GM21576 (cell line): Measurements from ENCODE around the gene GAB4.

Experiments
- ATAC-seq: cut with Tn5 transposase; IDR thresholded peaks from one replicate; pipeline ENCODE4 v1.9.1; 2021; ENCODE audit warnings: mild to moderate bottlenecking, moderate library complexity; ENCODE audit not compliant: unreplicated experiment

Gene GAB4

DNA sequence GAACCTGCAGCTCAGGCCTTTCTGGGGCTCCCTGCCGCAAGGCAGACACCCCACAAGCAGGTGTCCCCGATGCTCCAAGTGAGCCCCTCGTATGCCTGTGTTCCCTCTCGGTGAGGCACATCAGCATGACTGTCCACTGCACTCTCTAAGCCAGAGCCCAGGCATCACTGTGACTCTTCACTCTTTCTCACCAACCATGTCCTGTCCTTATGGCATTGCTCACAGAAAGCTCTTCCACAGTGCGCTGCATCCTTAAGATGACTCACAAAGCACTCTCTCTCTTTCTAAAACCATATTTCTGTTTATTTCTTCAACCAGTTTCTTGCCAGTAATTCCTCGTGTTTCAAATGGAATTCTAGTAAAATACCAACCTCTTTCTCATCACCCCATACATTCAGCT is 18.1 kb downstream of the GAB4 start:
- no peak for ATAC-seq

DNA sequence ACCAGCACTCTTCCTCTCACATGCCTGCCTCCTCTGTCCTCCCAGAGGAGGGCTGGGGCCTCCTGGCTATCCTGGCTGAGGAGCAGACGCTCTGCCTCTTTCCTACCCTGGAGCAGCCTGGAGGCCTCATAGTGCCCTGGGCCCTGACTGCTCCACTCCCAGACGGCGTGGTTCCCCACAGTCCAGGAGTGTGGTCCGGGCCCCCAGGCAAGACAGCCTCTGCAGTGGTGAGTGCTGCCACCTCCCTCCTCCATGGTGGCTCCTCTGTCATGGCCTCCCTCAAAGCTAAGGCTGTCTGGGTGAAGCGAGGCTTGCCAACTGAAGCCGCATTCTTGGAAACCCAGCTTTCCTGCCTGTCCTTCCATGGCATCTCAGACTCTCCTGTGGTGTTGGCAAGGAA is 19.8 kb downstream of the GAB4 start:
- ATAC-seq = no peak

DNA sequence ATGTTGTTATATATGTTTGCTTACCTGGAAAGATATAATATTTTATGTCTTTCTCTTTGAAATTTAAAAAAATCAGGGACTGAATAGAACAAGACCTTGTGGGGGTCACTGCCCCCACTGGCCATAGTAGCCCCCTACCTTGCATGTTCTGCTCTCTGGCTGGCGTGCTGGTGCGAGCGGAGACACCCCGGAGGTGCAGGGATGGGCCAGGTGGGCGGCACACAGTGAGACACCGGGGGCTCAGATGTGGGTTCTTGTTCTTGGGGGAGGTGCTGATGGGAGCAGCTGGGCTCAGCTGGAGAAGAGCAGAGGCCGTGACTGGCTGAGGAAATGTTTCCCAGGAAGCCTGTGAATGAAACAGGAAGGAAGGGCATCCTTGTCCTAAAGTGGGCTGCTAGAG is 20.2 kb downstream of the GAB4 start:
- ATAC-seq = no peak

DNA sequence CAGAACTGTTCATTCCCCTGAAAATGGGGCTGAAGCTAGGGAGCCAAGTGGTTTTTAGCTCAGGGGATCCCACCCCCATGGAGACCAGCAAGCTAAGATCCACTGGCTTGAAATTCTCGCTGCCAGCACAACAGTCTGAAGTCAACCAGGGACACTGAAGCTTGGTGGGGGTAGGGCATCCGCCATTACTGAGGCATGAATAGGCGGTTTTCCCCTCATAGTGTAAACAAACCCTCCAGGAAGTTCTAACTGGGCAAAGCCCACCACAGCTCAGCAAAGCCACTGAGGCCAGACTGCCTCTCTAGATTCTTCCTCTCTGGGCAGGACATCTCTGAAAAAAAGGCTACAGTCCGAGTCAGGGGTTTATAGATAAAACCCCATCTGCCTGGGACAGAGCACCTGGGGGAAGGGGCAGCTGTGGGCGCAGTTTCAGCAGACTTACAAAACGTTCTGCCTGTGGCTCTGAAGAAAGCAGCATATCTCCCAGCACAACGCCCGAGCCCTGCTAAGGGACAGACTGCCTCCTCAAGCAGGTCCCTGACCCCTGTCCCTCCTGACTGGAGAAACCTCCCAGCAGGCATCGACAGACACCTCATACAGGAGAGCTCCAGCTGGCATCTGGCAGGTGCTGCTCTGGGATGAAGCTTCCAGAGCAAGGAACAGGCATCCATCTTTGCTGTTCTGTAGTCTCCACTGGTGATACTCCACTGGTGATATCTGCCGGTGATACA is 32.7 kb downstream of the GAB4 start:
- ATAC-seq = no peak

DNA sequence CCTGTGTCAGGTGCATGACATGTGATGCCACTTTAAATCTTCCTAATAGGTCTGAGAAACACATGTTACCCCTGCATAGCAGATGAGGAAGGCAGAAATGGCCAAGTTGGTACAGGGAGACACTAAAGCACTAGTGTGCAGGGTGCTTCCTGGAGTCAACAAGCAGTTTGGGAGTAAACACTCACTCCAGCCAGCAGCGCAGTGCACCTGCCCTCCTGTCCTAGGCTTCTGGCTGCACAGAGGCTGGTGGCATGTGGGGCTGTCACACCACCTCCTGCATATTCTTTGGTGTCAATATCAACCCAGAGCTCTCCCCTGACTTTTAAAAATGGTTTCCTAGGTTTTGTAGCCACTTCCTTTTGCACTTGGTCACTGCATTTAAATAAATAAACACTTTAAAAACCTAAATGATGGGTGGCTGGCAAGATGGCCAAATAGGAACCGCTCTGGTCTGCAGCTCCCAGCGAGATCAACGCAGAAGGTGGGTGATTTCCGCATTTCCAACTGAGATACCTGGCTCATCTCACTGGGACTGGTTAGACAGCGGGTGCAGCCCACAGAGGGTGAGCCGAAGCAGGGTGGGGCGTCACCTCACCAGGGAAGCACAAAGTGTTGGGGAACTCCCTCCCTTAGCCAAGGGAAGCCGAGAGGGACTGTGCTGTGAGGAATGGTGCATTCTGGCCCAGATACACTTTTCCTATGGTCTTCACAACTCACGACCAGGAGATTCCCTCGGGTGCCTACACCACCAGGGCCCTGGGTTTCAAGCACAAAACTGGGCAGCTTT is 33.5 kb downstream of the GAB4 start:
- no peak for ATAC-seq

DNA sequence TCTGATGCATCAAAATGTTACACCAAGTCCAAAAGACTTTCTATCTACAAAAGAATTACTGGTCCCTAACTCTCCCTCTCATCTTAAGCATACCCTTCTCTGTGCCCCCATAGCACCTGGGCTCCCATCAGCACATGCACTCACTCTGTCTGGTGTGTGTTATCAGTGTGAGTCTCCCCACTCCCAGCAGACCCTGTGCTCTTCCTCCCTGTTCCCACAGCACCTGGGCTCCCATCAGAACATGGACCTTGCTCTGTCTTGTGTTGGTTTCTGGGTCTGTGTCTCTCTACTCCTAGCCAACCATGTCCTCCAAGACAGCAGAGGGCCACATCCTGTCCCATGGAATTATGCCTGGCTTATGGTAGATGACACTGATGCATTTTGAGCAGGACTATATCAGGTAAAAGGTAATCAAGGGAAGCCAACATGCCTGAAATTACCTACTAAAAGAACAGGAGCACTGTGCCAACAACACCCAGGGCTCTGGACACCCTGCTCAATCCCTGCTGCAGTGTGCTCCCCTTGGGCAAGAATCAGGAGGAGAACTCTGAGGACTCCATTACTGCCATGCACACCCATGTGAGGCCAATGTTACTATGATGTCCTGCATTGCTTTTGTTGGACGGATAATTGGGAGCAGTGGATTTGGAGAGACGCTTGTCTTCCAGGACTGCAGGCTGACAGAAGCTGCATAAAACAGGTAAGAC is 34.3 kb downstream of the GAB4 start:
- no peak for ATAC-seq

DNA sequence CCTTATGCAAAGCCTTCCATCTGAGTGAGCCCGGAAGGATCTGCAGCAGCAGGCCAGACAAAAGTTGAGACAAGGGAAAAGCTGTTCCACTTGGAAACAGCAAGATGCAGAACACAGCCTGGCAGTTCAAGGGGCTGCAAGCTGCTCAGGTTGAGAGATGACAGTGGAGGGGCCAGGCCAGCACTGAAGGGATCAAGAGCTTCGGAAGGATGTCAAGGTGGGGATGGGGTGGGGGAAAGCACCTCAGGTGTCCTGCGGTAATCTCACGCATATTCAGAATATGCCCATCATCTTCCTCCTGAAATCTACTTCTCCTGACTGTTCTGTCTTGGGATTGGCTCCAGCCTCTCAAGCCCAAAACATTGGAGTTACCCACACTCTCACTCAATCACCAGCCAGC is 35.7 kb downstream of the GAB4 start:
- ATAC-seq = no peak

DNA sequence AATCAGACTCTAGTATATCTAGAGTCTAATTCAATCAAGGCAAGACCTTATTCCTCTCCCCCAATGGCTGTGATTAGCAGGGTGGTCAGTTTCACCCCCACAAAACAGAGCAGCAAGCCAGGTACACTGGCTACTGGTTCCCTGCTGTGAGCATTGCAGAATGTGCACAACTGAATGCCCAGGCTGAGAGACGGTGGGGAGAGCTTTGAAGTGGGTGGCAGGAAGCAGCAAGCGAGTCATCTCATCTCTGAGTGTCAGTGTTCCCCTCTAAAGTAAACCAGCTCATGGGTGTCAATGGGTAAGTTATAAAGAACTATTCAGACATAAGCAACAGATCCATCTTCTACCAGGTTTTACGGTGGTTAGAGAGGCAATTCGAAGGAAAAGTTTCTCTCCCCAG is 37.6 kb downstream of the GAB4 start:
- ATAC-seq = no peak

DNA sequence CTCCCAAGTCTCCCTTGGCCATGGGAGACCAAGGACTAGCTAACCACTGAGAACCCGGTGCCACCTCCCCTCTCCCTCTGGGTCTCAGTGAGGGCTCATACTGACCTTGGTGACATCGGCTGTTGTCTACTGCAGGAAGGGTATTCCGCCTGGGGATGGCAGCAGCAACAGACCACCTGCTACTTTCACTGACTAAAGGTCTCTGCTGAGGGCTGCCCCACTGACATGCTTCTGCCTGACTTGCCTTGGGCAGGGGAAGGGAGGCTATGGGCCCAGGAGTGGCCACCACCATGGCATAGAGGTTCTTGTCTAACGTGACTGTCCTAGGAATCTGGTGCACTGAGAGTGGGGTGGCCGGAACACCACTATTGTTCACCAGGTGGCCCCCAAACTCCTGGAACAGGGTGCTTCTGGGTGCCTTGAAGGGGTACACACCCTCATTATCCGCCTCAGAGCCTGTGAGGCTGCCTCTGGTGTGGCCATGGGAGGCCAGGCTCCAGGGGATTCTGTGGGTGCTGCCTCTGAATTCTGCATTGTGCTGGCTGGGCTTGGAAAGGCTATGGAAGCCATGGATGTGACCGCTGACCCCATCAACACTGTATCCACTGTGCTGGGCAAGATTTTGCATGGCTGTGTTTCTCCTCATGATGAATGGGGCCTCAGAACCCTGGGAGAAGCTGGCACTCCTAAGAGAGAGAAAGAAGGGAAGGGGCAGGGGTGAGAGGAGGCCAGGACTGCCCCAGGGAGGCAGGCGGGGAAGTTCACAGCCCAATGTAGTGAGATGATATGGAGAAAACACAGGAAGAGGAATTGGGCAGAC is 38.3 kb downstream of the GAB4 start:
- no peak for ATAC-seq

DNA sequence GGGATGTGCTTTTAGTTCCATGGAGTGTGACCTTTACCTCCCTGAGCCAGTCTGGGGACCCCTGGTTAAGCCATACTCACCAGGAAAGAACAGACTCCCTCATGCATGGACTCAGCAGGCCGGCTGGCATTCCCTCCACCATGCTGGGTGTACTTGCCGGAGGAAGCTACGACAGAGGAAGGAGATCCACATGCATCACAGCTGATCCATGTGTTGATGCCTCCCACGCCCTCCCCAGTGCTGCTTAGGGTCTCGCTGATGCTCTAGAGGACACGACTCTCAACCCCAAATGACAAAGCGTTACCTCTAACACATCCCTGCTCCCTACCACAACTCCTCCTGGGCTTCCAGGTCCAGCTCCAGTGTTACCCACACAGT is 39.8 kb downstream of the GAB4 start:
- no peak for ATAC-seq

DNA sequence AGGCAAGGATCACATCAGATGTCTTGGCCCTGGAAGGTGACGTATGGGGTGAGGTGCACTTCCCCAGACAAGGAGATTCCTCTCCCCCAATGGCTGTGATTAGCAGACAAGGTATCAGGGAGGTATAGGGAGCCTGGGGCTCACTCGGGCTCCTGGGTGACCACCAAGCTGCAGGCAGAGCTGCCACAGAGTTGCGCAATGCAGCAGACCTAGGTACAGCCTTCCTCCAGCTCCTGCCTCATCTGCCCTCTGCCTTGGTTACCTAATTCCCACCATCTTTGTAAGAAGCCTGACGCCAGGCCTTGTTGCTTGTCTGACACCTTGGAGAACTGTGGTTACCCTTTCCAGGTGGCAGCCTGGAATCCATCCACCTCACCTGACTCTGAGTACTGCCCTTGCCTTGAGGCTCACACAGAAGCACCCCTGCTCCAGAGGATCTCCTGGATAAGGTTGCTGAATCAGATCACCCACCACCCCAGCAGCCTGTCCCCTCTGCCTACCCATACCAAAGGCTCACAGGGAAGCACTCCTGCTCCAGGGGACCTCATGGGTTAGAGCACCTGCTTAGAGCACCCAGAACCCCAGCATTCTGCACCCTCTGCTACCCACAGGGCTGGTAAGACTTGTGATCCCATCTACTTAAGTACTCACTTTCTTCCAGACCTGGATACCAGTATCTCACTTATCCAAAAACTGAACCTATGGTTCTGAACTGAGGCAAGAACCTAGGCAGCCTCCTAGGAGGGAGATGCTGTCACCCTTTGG is 40.4 kb downstream of the GAB4 start:
- ATAC-seq = no peak

DNA sequence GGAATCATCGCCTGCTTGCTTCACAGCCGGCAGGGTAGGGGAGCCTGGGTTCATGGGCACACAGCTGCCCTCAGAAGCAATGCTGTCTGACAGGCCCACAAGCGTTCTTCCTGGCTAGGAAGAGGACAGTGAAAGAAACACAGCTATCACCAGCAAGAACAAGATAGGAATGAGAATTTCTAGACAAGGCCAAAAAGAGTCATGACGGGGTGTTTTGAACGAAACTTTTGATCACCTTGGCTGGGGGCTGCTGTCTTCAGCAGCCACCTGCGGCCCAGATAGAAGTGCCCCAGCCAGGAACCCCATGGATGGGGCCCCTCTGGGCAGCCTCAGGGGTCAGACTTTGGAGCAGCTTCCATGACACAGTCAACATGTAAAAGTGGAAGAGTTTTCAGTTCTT is 41.8 kb downstream of the GAB4 start:
- no peak for ATAC-seq

DNA sequence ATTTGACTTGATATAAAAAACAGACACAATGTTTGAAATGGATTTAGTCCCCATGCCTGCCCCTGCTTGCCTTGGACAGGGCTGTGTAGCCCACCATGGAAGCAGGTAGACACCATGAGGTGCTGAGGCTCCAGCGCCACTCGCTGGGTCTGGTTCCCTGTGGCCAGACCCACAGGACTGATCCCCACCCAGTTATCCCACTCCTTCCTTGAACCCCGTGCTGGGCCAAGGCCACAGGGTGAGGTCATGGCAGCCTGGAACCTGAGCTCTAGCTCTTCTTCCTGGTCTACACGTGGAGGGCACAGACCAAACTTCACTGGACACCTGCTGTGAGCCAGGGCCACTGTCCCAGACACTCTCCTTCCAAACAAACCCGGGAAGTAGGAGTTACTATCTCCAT is 42.5 kb downstream of the GAB4 start:
- no peak for ATAC-seq

DNA sequence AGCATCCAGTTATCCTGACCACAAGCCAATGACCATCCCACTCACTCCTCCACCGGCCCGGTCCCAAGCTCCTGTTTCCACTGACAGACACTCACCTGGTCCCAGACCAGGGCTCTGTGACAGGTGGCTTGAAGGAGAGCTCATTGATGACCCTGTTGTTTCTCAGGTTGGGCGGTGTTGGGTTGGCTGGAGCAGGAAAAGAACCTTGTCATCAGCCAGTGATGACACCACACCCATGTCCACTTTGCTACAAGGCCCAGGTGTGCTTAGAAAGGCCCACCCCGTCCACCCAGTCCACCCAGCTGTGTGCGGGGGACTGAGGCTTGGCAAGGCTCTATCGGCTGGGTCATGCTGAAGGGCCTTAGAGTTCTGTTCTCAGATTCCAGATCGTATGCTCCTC is 42.9 kb downstream of the GAB4 start:
- no peak for ATAC-seq

DNA sequence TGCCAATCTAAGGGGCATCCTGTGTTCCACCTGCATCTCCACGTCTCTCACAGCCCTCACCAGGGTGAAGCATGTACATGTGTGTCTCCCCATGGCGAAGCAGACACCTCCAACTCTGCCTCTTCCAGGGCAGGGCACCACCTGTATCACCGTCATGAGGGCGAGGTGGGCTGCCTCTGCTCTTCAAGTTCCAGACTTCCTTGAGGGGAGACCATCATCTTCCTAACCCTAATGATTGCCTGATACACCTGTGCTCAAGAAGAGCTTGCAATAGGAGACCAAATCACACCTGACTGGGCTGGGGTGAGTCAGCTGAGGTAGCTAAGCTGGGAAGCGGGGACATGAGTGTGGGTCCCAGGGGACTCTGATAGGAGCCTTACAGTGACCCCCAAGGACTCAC is 43.7 kb downstream of the GAB4 start:
- no peak for ATAC-seq

DNA sequence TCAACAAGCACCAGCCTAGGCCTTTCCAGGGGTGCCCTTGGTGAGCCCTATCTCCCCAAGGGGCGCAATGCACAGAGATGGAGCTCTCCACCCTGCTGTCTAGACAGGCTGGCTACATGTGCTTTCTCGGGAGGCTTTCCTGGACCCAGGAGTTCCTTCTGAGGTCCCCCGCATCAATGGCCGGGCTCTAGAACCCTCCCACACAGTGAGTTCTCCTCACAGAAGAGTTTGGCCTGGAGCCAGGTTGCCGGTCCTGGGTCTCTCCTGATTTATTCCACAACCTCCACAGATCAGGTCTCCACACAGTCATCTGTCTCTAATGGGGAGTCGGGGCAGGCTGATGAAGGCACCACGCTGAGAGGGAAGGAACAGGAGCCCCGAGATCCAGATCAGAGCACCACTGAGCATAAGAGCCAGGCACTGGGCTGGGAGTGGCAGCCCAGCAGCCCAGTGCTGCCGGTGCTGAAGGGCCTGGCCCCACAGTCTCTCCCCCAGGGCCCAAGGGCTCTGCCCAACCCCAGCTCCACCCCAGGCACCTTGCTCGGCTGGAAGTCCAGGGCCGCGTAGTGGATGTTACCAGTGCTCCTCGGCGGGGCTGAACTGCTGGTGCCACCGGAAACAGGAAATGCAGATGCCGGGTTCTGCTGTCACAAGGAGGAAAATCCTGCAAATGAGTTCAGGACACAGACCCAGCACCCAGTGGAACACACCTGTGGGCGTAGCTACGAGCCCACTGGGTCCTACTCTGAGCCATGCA is 44.7 kb downstream of the GAB4 start:
- no peak for ATAC-seq

DNA sequence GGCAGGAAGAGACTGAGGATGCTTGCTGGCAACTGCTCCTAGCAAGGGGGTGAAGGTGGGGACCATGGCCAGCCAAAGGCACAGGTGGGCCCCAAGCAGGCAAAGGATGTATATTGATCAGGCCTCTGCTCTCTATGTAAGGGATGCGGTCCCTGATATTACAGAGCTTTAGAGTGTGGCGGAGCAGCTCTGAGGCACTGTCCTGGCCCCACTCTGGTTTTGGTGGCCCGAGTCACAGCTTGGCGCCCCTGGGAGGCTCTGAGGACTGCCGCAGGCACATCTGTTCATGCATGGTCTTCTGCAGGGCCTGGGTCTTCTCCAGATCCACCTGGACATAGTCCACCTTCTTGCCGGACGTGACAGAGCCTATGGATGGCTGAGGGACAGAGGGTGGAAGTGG is 45.5 kb downstream of the GAB4 start:
- ATAC-seq = no peak

DNA sequence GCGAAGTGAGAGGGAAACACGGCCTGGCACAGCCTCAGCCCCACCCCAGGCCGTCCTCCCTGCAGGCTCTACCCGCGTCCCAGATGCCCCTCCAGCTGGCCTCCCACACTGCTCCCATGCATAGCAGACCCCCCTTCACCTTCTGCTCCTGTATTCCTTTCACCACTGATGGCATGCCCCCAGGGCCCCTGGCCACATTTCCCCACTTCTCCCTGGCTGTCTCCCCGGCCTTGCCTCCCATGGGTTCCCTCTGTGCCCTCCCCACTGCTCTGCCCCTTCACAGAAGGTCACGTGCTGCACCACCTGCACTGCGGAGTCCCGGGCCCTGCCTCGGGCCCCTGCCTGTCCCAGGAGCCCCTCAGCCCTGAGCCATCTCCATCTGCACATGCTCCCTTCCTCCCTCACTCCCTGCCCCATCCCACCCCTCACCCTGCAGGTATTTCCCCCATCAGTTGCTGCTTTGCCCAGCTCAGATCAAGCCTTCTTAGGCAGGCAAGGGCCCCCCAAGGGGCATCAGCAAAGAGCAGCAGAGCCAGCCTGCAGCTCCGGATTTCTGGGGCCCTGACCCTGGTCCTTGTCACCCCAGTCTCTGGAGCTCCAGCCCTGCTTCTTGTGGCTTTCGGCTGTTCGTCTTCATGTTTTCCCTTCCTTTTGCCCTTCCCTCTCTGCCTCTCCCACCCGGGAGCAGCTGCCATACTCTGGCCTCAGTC is 46.4 kb downstream of the GAB4 start:
- ATAC-seq = no peak

DNA sequence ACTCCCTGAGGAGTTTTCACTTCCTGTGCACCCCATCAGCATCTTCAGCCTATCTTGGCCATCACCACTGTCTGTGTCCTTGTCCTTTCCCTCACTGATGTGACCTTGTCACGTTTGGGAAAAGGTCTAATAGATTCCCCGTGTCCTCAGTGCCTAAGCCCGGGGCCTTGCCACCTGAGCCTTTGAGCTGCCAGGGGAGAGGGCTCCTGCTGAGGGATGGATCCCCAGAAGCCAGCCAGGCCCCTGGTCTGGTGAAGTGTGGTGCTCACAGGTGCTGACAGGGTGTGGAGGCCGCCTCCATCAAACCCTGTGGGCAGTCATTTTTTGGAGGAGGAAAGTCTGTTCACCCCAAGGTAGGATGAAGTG is 47.2 kb downstream of the GAB4 start:
- ATAC-seq = no peak
